ENCODE results near the gene PROM1. TPM values are rescaled to one million over a fixed set of nuclear protein-coding genes. Genes with fewer than 3 reads are reported as not detected.

The PROM1 gene
- total RNA-seq, 2 experiments from 2014 or later, result not detected

DNA sequence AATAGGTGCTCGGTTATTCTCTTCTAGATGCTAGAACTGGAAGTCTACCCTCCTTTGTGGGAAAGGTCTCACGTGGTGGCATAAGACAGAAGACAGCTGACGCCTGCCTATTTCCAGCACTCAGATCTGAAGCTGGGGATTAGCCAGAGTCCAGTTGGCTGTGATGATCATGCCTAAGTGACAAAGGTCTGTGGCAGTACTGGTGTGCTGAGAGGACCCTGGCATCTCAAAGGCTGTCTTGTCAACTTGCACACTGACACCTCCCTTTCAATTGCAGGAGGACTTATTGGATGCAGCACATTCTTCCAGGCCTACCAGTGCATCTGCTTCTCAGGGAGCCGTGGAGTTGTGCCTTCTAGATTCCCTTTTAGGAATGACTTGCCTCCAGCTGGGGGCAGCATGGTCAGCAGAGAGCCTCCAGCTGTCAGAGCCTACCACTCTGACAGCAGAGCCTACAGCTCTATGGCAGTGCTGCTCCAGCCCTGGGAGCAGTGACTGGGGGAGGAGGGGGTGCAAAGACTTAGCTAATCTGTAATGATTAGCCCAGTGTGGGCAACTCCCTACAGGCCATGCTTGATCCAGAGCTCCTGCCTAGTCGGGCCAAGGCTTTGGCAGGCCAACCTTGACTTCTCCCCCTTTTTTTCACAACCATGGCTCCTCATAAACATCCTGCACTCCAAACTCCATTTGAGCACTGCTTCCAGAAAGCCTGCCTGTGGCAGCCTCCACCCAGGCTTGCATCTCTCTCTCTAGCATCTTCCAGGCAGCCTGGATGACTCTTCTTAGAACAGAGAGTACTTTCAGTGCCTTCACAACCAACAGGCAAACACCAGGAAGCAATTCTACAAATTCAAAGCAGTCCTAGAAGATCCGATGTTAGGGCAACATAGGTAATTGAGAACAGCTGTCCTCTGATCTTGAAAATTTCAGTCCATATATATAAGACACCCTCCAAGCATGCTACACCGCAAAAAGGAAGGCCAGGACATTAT, 107.1 kb downstream of the PROM1 start:
- no peak overlapping the region for H3K27ac ChIP-seq (ENCODE audit: low read depth, low read length, poor library complexity, severe bottlenecking)
- no TSS peak for BruUV-seq (replicated peaks)
- H3K4me3 ChIP-seq (ENCODE audit: low read depth, low read length, poor library complexity, severe bottlenecking), result no peak overlapping the region
- ChIA-PET POLR2A (interaction anchor here (0.7 kb wide), 1 partner anchor 405 kb away, joined by 3 read pairs; no protein-coding TSS in a partner anchor), CTCF (ENCODE audit: unreplicated experiment) (no interaction called here)
- no peaks in the 10 kb centered on the region for H3K9me3 ChIP-seq (ENCODE audit: low read length)
- H3K4me1 ChIP-seq (ENCODE audit: insufficient read depth, low read length, poor library complexity, severe bottlenecking), result no peaks in the 10 kb centered on the region
- no peak overlapping the region for H2AFZ ChIP-seq (ENCODE audit: low read length)
- no peaks in the 10 kb centered on the region for H3K36me3 ChIP-seq (ENCODE audit: insufficient read depth, low read length)
- no peaks in the 10 kb centered on the region for H3K9me2 ChIP-seq (ENCODE audit: insufficient read depth, low read length)
- no peak overlapping the region for H3K4me2 ChIP-seq (ENCODE audit: low read length)
- H4K20me1 ChIP-seq (ENCODE audit: insufficient read depth, low read length), result no peaks in the 10 kb centered on the region
- TF ChIP-seq EZH2phosphoT487 (IDR thresholded peaks at IDR 0.05; ENCODE audit: borderline replicate concordance, low read depth, low read length) (no peak), CTCF (conservative IDR thresholded peaks at IDR 0.05; ENCODE audit: low read length) (no peak)
- no peaks in the 10 kb centered on the region for H3K79me2 ChIP-seq (ENCODE audit: insufficient read depth, low read depth, low read length)
- intact Hi-C loops (cut with micrococcal nuclease; ENCODE audit: unreplicated experiment), result no loop called here
- DNase-seq (ENCODE audit: low spot score), result no peak

DNA sequence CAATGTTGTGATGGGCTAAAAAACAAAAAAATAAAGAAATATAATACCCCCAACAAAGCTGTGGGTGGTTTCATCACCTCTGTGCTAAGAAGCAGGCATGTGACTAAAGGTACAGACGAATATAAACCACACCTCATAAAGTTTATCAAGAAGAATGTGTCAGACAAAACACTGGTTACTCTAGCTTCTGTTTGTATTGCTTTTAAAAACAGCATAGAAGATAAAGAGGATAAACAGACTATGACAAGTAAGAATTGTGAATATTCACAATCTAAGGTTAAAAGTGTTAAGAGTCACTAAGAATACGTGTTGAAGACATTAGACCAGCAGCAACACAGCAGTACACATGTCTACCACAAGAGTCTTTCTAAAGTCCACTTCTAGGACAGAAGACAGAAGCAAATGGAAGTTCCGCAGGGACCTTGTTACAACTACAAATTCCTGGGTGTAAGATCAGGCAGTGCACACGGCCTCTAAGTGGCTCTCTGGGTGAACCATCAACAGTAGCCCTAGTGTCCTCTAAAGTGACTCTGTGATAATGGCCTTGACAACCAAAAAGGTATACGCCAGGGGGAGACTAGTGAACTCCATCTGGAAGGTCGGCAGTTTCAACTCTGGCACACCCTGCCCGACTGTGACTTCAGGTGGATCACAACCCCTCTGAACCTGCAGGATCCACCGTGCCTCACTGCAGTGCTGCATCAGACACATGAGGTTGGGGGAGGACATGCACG, 112.6 kb downstream of the PROM1 start:
- H3K9me2 ChIP-seq (ENCODE audit: insufficient read depth, low read length), result no peaks in the 10 kb centered on the region
- H4K20me1 ChIP-seq (ENCODE audit: insufficient read depth, low read length), result no peaks in the 10 kb centered on the region
- TF ChIP-seq EZH2phosphoT487 (IDR thresholded peaks at IDR 0.05; ENCODE audit: borderline replicate concordance, low read depth, low read length) (no peak), CTCF (conservative IDR thresholded peaks at IDR 0.05; ENCODE audit: low read length) (no peak)
- POLR2A ChIA-PET, result interaction anchor here (0.7 to 1.4 kb wide), 2 partner anchors 19 to 25 kb away, joined by 3 to 5 read pairs; no protein-coding TSS in a partner anchor
- CTCF ChIA-PET (ENCODE audit: unreplicated experiment), result no interaction called here
- H3K9me3 ChIP-seq (ENCODE audit: low read length), result no peaks in the 10 kb centered on the region
- H3K79me2 ChIP-seq (ENCODE audit: insufficient read depth, low read depth, low read length), result no peaks in the 10 kb centered on the region
- H3K36me3 ChIP-seq (ENCODE audit: insufficient read depth, low read length), result no peaks in the 10 kb centered on the region
- no peaks in the 10 kb centered on the region for H3K4me1 ChIP-seq (ENCODE audit: insufficient read depth, low read length, poor library complexity, severe bottlenecking)
- DNase-seq (ENCODE audit: low spot score), result no peak
- H3K4me2 ChIP-seq (ENCODE audit: low read length), result no peak overlapping the region
- no peak overlapping the region for H3K4me3 ChIP-seq (ENCODE audit: low read depth, low read length, poor library complexity, severe bottlenecking)
- no TSS peak for BruUV-seq (replicated peaks)
- intact Hi-C loops (cut with micrococcal nuclease; ENCODE audit: unreplicated experiment), result no loop called here
- no peak overlapping the region for H3K27ac ChIP-seq (ENCODE audit: low read depth, low read length, poor library complexity, severe bottlenecking)
- H2AFZ ChIP-seq (ENCODE audit: low read length), result no peak overlapping the region

Data from OCI-LY7 (cell line).